22Rv1 (cell line): Measurements from ENCODE around the gene ALG5.

Experiments used
- H3K27ac ChIP-seq: fragments of 450-650 bp; 2 replicates; pipeline ENCODE4 v1.5.1; 2017
- ZFX ChIP-seq: fragments of 450-650 bp; IDR thresholded peaks from 2 replicates; pipeline ENCODE4 v1.6.1; 2017; ENCODE audit warnings: antibody characterized with exemption, borderline replicate concordance
- TF ChIP-seq, protein P1 (sequence below): fragments of 450-650 bp; IDR thresholded peaks from 2 replicates; pipeline ENCODE4 v1.5.1; 2017; ENCODE audit warnings: mild to moderate bottlenecking

Gene ALG5

GRCh38 chr13:37029617-37030016, 30.5 kb upstream of the ALG5 start:
- H3K27ac ChIP-seq = no peak overlapping the region
- TF ChIP-seq, protein P1, sequence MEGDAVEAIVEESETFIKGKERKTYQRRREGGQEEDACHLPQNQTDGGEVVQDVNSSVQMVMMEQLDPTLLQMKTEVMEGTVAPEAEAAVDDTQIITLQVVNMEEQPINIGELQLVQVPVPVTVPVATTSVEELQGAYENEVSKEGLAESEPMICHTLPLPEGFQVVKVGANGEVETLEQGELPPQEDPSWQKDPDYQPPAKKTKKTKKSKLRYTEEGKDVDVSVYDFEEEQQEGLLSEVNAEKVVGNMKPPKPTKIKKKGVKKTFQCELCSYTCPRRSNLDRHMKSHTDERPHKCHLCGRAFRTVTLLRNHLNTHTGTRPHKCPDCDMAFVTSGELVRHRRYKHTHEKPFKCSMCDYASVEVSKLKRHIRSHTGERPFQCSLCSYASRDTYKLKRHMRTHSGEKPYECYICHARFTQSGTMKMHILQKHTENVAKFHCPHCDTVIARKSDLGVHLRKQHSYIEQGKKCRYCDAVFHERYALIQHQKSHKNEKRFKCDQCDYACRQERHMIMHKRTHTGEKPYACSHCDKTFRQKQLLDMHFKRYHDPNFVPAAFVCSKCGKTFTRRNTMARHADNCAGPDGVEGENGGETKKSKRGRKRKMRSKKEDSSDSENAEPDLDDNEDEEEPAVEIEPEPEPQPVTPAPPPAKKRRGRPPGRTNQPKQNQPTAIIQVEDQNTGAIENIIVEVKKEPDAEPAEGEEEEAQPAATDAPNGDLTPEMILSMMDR = no peak
- TF ChIP-seq ZFX = no peak

DNA sequence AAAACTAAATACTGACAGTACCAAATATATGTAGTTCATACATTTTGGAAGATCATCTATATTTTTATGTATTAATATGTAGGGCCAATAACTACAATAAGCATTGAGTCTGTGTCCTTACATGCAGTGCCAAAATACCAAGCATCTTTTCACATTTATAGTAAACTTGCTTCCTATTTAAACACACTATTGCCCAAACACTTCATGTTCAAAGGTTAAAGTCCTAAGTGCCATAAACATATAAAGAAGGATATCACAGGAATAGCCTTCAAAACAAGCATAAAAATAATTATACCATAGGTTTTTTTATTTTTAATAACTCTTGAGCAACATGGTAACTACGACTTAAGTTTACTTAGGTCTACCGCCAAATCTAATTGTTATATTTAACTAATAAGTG, 28.5 kb upstream of the ALG5 start:
- TF ChIP-seq, protein P1 = no peak
- no peak for TF ChIP-seq ZFX
- no peak overlapping the region for H3K27ac ChIP-seq

GRCh38 chr13:37026771-37027170, 27.6 kb upstream of the ALG5 start:
- TF ChIP-seq, protein P1 = no peak
- TF ChIP-seq ZFX = no peak
- H3K27ac ChIP-seq = no peak overlapping the region

GRCh38 chr13:37023871-37024270, 24.7 kb upstream of the ALG5 start:
- TF ChIP-seq, protein P1 = no peak
- no peak for TF ChIP-seq ZFX
- no peak overlapping the region for H3K27ac ChIP-seq

- peak overlapping the region; percentile 48 for H3K27ac ChIP-seq
- no peak for TF ChIP-seq ZFX
Measured at GRCh38 chr13:37014609-37015008, 15.5 kb upstream of the ALG5 start.

DNA sequence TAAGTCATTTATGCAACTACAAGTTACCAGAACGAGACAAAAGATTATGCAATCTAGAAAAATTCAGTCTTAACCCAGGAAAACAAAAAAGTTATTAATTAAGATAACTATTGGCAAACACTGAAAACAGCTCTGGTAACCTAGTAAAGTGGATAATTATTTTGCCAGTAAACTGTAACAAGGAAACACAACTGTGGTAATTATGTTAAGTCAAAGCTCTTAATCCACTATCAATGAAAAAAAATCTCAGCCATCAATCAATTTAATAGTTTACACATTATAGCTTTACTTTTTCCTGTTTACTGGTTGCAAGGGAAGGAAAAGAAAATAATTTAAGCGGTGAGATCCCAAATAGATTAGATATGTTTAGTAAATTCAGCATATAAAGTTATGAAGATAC, 12.6 kb upstream of the ALG5 start:
- H3K27ac ChIP-seq = no peak overlapping the region

GRCh38 chr13:37011002-37011401, 11.9 kb upstream of the ALG5 start:
- no peak overlapping the region for H3K27ac ChIP-seq
- TF ChIP-seq, protein P1 = no peak

More for the DNA sequence above, 12.6 kb upstream of the ALG5 start:
- TF ChIP-seq ZFX = no peak
- TF ChIP-seq, protein P1 = no peak

- no peak for TF ChIP-seq ZFX
- TF ChIP-seq, protein P1 = no peak
- H3K27ac ChIP-seq = 0 out of 2 replicates have a peak overlapping the region, but pooled peaks have one; percentile 0
Measured at GRCh38 chr13:37010424-37010823, 11.3 kb upstream of the ALG5 start.
